ELF-1 (cell line): ENCODE results near the gene GSG1L.

ENCODE experiments used
- DNase-seq: peaks from one replicate; pipeline ENCODE4 v3.0.0-alpha.2; 2016; ENCODE audit warnings: low read depth, low spot score

Gene GSG1L

DNA sequence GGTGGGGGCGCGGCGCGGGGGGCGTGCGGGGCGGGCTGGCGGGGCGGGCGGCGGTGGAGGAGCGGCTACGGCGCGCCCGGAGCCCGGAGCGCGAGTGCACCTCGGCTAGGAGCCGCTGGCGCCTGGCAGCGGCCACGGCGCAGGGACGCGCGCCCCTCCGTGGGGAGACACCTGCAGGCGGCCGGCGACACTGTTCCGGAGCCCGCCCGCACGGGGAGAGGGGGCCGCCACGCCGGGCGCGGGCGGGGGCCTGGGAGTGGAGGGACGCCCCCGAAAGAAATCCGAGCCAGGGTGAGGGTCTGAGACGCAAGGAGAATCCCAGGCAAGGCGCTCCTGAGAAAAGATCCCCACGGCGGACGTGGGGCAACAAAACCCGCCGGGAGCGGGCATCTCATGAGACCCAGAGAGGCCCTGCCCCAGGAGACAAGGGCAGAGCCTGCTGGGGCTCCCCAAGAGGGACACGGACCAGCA is at the start of gene GSG1L:
Gene GSG1L, minus strand, starts transcription at position 124 of the 471 bp plus-strand sequence. CDS start 290 bp downstream, outside the sequence.
- no peak for DNase-seq

DNA sequence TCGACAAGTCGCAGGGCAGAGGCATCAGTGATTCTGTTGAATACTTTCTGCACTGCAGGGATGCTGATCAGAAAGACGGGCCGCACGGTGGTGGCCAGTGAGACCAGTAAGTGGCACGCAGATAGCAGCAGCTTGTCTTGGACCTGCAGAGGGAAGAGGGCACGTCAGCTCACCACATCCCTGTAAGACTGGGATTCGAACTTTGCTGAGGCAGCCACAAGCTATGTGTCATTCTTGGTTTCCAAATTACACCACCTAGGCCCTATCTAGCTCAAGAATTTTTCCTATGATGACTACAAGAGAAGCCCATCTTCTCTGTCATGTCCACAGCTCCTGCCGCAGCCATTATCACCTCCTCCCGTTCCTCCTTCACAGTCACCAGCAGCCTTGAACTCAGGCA is 49.4 kb upstream of the GSG1L start:
- no peak for DNase-seq

GRCh38 chr16:28110977-28111376 is 47.5 kb upstream of the GSG1L start:
- DNase-seq: no peak

- no peak for DNase-seq
Measured at GRCh38 chr16:28110479-28110878, 47.0 kb upstream of the GSG1L start.

DNA sequence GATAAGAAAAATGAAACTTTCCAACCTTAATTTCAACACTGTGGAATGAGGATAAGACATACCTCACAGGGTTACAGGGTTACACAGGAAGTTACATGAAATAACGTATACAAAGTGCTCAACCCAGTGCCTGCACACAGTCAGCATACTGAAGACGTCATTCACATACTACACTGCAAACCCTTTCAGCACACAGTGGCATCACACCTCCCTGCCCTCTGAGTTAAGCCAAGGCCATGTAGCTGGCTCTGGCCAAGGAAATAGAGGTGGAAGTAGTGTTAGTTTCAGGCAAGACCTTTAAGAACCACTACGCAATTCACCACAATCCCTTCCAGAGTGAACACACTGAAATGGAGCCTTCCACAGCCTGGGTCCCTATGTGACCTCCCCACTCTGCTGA is 46.6 kb upstream of the GSG1L start:
- DNase-seq: no peak

GRCh38 chr16:28108590-28109247 is 45.2 kb upstream of the GSG1L start:
- DNase-seq: no peak

GRCh38 chr16:28107232-28107631 is 43.7 kb upstream of the GSG1L start:
- no peak for DNase-seq

DNA sequence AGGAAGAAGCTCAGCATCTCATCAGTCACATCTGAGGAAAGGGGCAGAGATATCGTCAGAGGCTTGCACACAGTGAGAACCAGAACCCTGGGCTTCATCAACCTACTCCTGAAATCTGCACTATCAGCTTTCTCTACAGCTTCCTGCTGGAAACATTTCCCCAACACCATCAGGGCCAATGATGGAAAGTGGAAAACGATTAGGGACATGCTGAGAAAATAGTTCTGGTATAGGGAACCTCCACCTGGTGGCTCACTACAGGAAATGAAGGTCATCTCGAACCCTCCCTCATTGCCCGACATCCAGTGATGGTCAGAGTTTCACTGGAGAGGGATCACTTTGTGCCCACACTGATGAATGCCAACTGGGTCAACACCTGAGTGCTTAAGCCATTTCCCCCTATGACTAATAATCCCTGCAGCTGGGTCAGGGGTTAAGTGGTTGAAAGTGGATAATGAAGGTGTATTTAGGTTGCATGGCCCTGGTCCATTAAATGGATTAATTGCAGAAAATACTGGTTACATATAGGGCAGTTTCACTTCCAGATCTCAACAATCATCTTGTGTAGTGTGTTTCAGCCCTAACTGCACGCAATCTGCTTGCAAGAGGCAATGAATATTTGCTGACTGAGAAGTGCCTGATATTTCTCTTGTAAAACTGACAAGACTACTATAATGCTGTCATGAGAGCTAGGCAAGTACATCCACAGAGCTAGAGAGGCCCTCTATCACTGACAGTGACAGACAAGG is 43.1 kb upstream of the GSG1L start:
- DNase-seq: no peak

DNA sequence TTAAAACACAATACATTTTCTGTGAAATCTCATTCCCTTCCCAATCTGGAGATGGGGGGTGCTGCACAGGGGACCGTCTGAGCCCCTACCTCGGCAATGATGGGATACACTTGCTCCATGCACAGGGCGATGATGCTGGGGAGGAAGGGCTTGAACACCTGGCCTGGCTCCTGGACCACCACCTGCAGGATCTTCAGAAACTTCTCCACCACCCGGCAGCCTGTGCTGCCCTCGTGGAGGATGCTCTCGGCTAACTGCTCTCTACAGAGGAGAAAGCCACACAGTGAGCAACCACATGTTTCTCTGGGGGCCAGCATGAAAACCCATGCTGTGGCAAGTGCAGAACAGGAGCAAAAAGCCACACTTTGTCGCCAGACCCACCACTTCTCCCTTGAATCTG is 42.4 kb upstream of the GSG1L start:
- no peak for DNase-seq

GRCh38 chr16:28105297-28105696 is 41.8 kb upstream of the GSG1L start:
- no peak for DNase-seq

DNA sequence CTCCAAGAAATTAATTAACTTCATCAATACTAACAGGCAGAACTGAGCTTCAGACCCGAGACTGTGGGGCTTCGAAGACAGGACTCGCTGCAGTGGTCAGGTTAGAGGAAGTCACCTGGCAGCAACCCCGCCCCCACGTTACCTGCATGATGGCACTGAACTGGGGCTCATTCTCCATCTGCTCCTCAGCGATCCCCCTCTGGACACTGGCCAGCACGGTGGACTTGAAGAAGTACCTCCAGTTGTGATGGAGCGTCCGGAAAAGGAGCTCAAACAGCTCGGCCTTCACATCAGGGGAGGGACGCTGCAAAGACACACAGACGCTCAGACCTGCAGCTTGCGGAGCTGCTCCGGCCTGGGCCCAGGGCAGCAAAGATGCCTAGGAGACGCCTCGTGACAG is 40.9 kb upstream of the GSG1L start:
- DNase-seq: no peak

GRCh38 chr16:28103516-28104170 is 40.1 kb upstream of the GSG1L start:
- DNase-seq: no peak

DNA sequence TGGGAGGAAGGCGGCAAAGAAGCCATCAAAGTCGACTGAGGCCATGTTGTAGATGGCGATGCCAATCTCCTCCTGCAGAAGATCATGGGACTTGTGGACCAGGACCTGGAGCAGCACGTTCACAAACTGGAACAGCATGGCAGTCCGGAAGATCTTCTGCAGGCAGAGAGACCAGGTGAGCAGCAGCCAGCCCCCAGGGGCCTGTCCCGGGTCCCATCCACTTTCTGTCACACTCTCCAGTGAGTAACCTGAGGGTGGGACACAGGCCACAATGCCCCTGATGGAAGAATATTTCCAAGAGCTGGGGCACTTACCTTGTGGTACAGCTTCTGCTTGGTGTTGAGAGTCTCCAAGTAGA is 38.0 kb upstream of the GSG1L start:
- no peak for DNase-seq

DNA sequence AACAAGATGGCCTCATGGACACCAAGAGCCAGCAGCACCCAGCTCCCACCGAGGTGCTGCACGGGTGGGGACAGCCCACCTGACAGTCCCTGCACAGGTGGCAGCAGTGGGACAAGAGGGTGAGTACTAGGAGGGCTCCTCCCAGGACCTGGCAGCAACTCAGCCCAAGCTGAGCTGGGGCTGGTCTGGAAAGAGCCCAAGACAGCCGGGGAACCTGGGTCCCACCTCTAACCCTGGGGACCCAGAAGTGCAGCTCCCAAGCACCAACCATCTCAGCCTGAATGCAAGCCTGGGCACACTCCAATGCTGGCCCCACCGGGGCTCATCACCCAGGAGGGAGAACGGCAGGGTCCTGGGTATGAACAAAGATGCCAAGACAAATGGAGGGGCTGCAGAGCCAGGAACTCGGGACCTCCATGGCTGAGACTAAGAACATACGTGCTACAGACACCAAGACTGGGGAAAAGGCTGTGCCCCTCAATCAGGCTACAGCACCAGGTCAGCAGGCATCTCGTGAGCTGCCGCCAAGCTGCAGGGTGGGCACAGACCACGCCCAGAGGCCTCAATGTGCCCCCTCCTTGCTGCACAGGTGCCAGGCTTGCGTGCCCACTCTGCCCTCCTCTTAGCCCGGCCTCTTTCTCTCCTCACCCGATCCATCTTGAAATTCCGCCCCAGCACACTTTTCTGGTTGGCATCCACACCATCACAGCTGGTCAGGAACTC is 37.5 kb upstream of the GSG1L start:
- no peak for DNase-seq

DNA sequence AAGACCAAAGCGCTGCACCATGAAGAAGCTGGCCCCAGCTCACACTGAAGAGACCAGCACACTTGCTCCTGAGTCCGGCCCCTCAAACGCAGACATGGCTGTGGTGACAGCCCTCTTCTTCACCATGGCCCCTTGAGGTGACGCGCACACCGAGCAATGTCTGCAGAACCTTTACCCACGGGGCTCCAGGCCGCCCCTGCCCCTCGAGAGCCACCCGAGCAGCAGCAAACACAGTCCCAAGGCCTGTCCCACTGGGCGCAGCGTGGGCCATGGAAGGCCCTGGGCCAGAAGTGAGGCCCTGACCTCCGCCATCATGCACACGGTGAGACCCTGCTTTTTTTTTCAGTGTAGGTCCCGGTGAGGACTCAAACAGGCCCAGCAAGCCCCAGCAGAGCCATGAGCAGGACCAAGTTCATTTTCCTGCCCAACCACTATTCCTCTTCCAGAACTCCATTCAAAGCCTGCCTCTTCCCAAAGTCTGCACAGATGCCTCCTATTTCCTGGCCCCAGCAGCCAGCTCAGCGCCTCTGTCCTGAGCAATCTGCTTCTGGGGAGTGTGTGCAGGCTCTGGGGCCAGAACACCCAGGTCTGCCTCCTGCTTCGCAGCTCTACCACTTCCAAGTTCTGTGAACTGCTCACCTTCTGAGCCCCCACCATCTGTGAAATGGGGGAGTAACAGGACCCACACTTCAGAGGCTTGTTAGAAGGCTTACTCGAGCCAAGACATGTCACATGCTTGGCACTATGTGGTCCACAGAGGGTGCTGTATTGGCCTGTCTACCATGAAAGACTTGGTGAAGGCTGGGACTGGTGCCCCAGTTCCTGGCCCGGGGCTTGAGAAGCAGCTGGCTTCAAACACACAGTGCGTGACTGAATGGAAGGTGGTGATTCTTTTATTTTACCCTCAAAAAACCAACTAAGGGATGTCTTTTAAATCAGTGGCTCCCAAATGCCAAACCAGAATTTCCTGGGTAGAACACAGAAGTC is 35.7 kb upstream of the GSG1L start:
- DNase-seq: no peak

GRCh38 chr16:28098171-28098958 is 34.9 kb upstream of the GSG1L start:
- no peak for DNase-seq

- DNase-seq: no peak
Measured at GRCh38 chr16:28096983-28097899, 33.7 kb upstream of the GSG1L start.

GRCh38 chr16:28093385-28093725 is 29.8 kb upstream of the GSG1L start:
- DNase-seq: no peak

DNA sequence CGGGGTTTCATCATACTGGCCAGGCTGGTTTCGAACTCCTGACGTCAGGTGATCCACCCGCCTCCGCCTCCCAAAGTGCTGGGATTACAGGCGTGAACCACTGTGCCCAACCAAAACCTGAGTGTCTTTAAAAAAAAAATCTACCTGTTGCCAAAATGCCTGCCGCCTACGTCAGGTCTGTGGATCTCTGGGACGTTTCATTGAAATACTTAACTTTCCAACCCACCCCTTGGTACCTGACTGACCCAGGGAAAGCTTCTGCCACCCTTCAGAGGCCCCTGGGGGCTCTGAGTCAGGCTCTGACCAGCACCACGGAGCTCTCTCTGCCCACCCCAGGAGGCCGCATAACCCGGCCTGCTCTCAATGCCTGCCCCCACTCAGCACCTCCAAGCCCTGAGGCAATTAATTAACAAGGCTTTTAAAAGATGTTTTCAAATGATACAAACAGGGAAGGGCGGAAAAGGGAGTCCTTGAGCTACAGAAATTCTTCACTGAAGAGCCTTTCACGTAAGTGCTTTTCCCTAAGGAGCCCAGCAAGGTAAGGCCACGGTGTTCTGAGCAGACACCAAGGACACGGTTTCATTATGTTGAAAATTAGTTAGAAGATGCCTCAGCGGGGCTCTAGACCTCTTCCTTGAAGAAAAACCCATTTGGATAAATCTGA is 29.3 kb upstream of the GSG1L start:
- DNase-seq: peak; percentile 90
